HG02885 (cell line): ENCODE results near the gene FBXO17.
"Not testable (repeated sequence)": the region's sequence is repeated elsewhere in the genome, so short reads cannot be mapped to it uniquely, and the experiment has no call there.

ENCODE experiments used
- ATAC-seq: cut with Tn5 transposase; IDR thresholded peaks from one replicate; pipeline ENCODE4 v1.9.1; 2021; ENCODE audit warnings: mild to moderate bottlenecking; ENCODE audit not compliant: unreplicated experiment, poor library complexity

The FBXO17 gene

GRCh38 chr19:38945562-38946228 is 29.8 kb downstream of the FBXO17 start:
- no peak for ATAC-seq

GRCh38 chr19:38944981-38945506 is 30.5 kb downstream of the FBXO17 start:
- ATAC-seq: no peak

- no peak for ATAC-seq
These were observed 32.9 kb downstream of the FBXO17 start for GRCh38 chr19:38942471-38943181.

- ATAC-seq: no peak
These were observed 33.6 kb downstream of the FBXO17 start for GRCh38 chr19:38941979-38942378.

GRCh38 chr19:38941466-38941865 is 34.1 kb downstream of the FBXO17 start:
- not testable (repeated sequence) for ATAC-seq

GRCh38 chr19:38939957-38940356 is 35.6 kb downstream of the FBXO17 start:
- no peak for ATAC-seq

- ATAC-seq: no peak
These were observed 42.0 kb downstream of the FBXO17 start for GRCh38 chr19:38933544-38933943.

GRCh38 chr19:38932425-38933179 is 42.9 kb downstream of the FBXO17 start:
- no peak for ATAC-seq

GRCh38 chr19:38931521-38931793 is 44.1 kb downstream of the FBXO17 start:
- ATAC-seq: no peak

GRCh38 chr19:38930776-38931520 is 44.6 kb downstream of the FBXO17 start, which contains the start of gene MRPS12:
Gene MRPS12, plus strand, starts transcription at chr19:38930944. Its CDS starts 351 bp downstream, at chr19:38931295.
- peak; percentile 92 for ATAC-seq

GRCh38 chr19:38929929-38930775 is 45.4 kb downstream of the FBXO17 start, which contains the start of gene SARS2:
Gene SARS2, minus strand, starts transcription at chr19:38930763. Its CDS starts 27 bp downstream, at chr19:38930736.
- peak; percentile 75 for ATAC-seq

GRCh38 chr19:38928391-38929001 is 47.0 kb downstream of the FBXO17 start:
- no peak for ATAC-seq

- ATAC-seq: no peak
These were observed 51.2 kb downstream of the FBXO17 start for GRCh38 chr19:38924388-38924787.

- no peak for ATAC-seq
These were observed 53.1 kb downstream of the FBXO17 start for GRCh38 chr19:38922482-38922881.

- ATAC-seq: no peak
These were observed 53.9 kb downstream of the FBXO17 start for GRCh38 chr19:38921420-38922274.

- ATAC-seq: no peak
These were observed 54.7 kb downstream of the FBXO17 start for GRCh38 chr19:38920602-38921419.
